HCT116 (cell line): ENCODE results near the gene IL1RAP. TPM values are rescaled to one million over a fixed set of nuclear protein-coding genes. Genes with fewer than 3 reads are reported as not detected.

Experiments
- ATAC-seq: fragments of 200-7000 bp; cut with Tn5 transposase; 2 replicates; pipeline ENCODE4 v1.9.1; 2020; ENCODE audit warnings: mild to moderate bottlenecking, moderate library complexity
- BruUV-seq: library from RNA; stranded (reverse); fragments of 400-500 nt; replicated peaks from 2 replicates; lab custom pipeline; 2021; lab: Mats Ljungman, UMichigan
- CTCF ChIA-PET: fragments of 300-600 bp; sonication (Branson Sonifier 250); formaldehyde crosslinking; loops from one replicate; lab custom pipeline; 2021; ENCODE audit warnings: antibody characterized with exemption; lab: Charles Lee
- POLR2A ChIA-PET: fragments of 300-600, 350-600 bp; sonication (Branson Sonifier 250); formaldehyde crosslinking; loops from one replicate; lab custom pipeline; 2021; ENCODE audit warnings: antibody characterized with exemption; lab: Charles Lee
- RAD21 ChIA-PET, 2 experiments: fragments of 300-600 bp; sonication (Branson Sonifier 250); formaldehyde crosslinking; loops; one replicate each; lab custom pipeline; 2023; ENCODE audit warnings: low total read pairs in 2 of 2; ENCODE audit not compliant: uncharacterized antibody in 2 of 2, unreplicated experiment in 2 of 2, low non-redundant PET in 1 of 2; lab: Charles Lee
- DNase-seq: peaks from one replicate; pipeline ENCODE4 v3.0.0-alpha.2; 2010; ENCODE audit warnings: low read depth, low spot score
- H2AFZ ChIP-seq: fragments of 200-600 bp; shearing (Covaris generic), sonication (generic); 2 replicates; pipeline ENCODE4 v1.6.1; 2017; ENCODE audit warnings: low read depth, mixed run types, mixed read lengths, antibody characterized with exemption, low read length; ENCODE audit not compliant: poor library complexity, severe bottlenecking
- H3K27ac ChIP-seq: 2 replicates; pipeline ENCODE4 v1.5.1; 2012; ENCODE audit warnings: low read depth, low read length
- H3K27me3 ChIP-seq: fragments of 200-600 bp; sonication (generic); 2 replicates; pipeline ENCODE4 v1.6.1; 2016; ENCODE audit warnings: mixed run types, low read length, mixed read lengths; ENCODE audit not compliant: insufficient read depth
- H3K36me3 ChIP-seq, 2 experiments: fragments of 200-500 bp in 1 of 2; fragments of 200-600 bp in 1 of 2; sonication (Bioruptor generic) in 1 of 2; sonication (generic) in 1 of 2; 2 replicates each; pipeline versions ENCODE4 v1.5.1 to v1.6.1; 2014 to 2016; ENCODE audit warnings: low read length in 2 of 2, inconsistent platforms in 1 of 2, mixed read lengths in 1 of 2, mixed run types in 1 of 2; ENCODE audit not compliant: insufficient read depth in 2 of 2, control insufficient read depth in 1 of 2
- H3K4me1 ChIP-seq, 2 experiments: fragments of 200-600 bp in 1 of 2; sonication (generic) in 1 of 2; 2 replicates each; pipeline versions ENCODE4 v1.5.1 to v1.6.1; 2012 to 2017; ENCODE audit warnings: low read length in 2 of 2, inconsistent platforms in 1 of 2, mild to moderate bottlenecking in 1 of 2, mixed read lengths in 1 of 2, mixed run types in 1 of 2, moderate library complexity in 1 of 2; ENCODE audit not compliant: insufficient read depth in 2 of 2, control insufficient read depth in 1 of 2
- H3K4me2 ChIP-seq: fragments of 200-600 bp; sonication (generic); 2 replicates; pipeline ENCODE4 v1.6.1; 2017; ENCODE audit warnings: mixed run types, low read length, mixed read lengths
- H3K4me3 ChIP-seq, 2 experiments: fragments of 200-600 bp in 1 of 2; sonication (generic) in 1 of 2; replicated peaks in 1 of 2; 2 replicates each; pipeline ENCODE4 v1.5.1; 2011 to 2016; ENCODE audit warnings: low read length in 2 of 2, control low read depth in 1 of 2, low read depth in 1 of 2, mild to moderate bottlenecking in 1 of 2, mixed read lengths in 1 of 2, mixed run types in 1 of 2
- H3K79me2 ChIP-seq: fragments of 200-600 bp; sonication (generic); 2 replicates; pipeline ENCODE4 v1.6.1; 2017; ENCODE audit warnings: mild to moderate bottlenecking, mixed run types, low read length, moderate library complexity, mixed read lengths; ENCODE audit not compliant: insufficient read depth
- H3K9ac ChIP-seq: fragments of 200-600 bp; sonication (generic); 2 replicates; pipeline ENCODE4 v1.6.1; 2016; ENCODE audit warnings: low read length, mixed read lengths
- H3K9me2 ChIP-seq: fragments of 200-600 bp; sonication (generic), shearing (Covaris generic); 2 replicates; pipeline ENCODE4 v1.6.1; 2017; ENCODE audit warnings: mixed run types, mild to moderate bottlenecking, moderate library complexity; ENCODE audit not compliant: insufficient read depth
- H3K9me3 ChIP-seq, 2 experiments: fragments of 200-500 bp in 1 of 2; fragments of 200-600 bp in 1 of 2; sonication (Bioruptor generic) in 1 of 2; sonication (generic) in 1 of 2; 2 replicates each; pipeline ENCODE4 v1.6.1; 2014 to 2017; ENCODE audit warnings: low read length in 2 of 2, mixed read lengths in 2 of 2, inconsistent platforms in 1 of 2, low read depth in 1 of 2, mild to moderate bottlenecking in 1 of 2, mixed run types in 1 of 2, moderate library complexity in 1 of 2; ENCODE audit not compliant: control insufficient read depth in 1 of 2, insufficient read depth in 1 of 2
- H4K20me1 ChIP-seq: fragments of 200-600 bp; sonication (generic), shearing (Covaris generic); 2 replicates; pipeline ENCODE4 v1.6.1; 2017; ENCODE audit warnings: mixed run types, mild to moderate bottlenecking, moderate library complexity; ENCODE audit not compliant: insufficient read depth
- CBX3 ChIP-seq: IDR thresholded peaks from 2 replicates; pipeline ENCODE4 v1.6.1; 2012; ENCODE audit warnings: low read depth
- CEBPB ChIP-seq: IDR thresholded peaks from 2 replicates; pipeline ENCODE4 v1.6.1; 2012; ENCODE audit warnings: low read depth
- EGR1 ChIP-seq: IDR thresholded peaks from 2 replicates; pipeline ENCODE4 v1.6.1; 2012; ENCODE audit warnings: low read depth
- ELF1 ChIP-seq: IDR thresholded peaks from 2 replicates; pipeline ENCODE4 v1.6.1; 2012; ENCODE audit warnings: low read depth, borderline replicate concordance
- EZH2 ChIP-seq: fragments of 200-600 bp; sonication (generic); IDR thresholded peaks from 2 replicates; pipeline ENCODE4 v1.6.1; 2017; ENCODE audit warnings: antibody characterized with exemption, mixed run types
- FOSL1 ChIP-seq: IDR thresholded peaks from 2 replicates; pipeline ENCODE4 v1.6.1; 2012; ENCODE audit warnings: low read depth
- POLR2A ChIP-seq: IDR thresholded peaks from 2 replicates; pipeline ENCODE4 v1.7.0; 2011; ENCODE audit warnings: borderline replicate concordance; ENCODE audit not compliant: insufficient read depth, insufficient read length; ENCODE audit errors: extremely low read depth
- POLR2AphosphoS5 ChIP-seq: IDR thresholded peaks from 2 replicates; pipeline ENCODE4 v1.6.1; 2011; ENCODE audit warnings: mild to moderate bottlenecking, low read depth, low read length, moderate library complexity
- SIN3A ChIP-seq: IDR thresholded peaks from 2 replicates; pipeline ENCODE4 v1.6.1; 2012; ENCODE audit warnings: low read depth
- SP1 ChIP-seq: IDR thresholded peaks from 2 replicates; pipeline ENCODE4 v1.6.1; 2012; ENCODE audit warnings: low read depth
- TCF7L2 ChIP-seq: IDR thresholded peaks from 2 replicates; pipeline ENCODE4 v1.7.0; 2011; ENCODE audit warnings: borderline replicate concordance, inconsistent platforms; ENCODE audit not compliant: insufficient read depth, insufficient read length; ENCODE audit errors: extremely low read depth
- YY1 ChIP-seq: IDR thresholded peaks from 2 replicates; pipeline ENCODE4 v1.6.1; 2011; ENCODE audit warnings: low read length, low read depth, moderate library complexity, mild to moderate bottlenecking; ENCODE audit not compliant: insufficient replicate concordance; ENCODE audit errors: extremely low read depth
- ZFX ChIP-seq: fragments of 450-650 bp; IDR thresholded peaks from 2 replicates; pipeline ENCODE4 v1.6.1; 2017
- ZNF274 ChIP-seq: fragments of 200-500 bp; sonication (Bioruptor generic); IDR thresholded peaks from 2 replicates; pipeline ENCODE4 v1.6.1; 2014; ENCODE audit warnings: mild to moderate bottlenecking, low read depth, low read length, inconsistent platforms
- intact Hi-C: fragments of 100-400 bp; cut with micrococcal nuclease; formaldehyde crosslinking; loops from 2 replicates; pipeline ENCODE4 v1.10.0; 2022
- total RNA-seq: library from RNA; stranded (reverse); gene quantifications from one replicate; pipeline ENCODE4 v1.2.1, GENCODE V29; 2021; ENCODE audit not compliant: unreplicated experiment
- TF ChIP-seq, protein P1 (sequence below), 3 experiments: fragments of 200-600 bp in 1 of 3; sonication (generic) in 1 of 3; IDR thresholded peaks in 2 of 3; conservative IDR thresholded peaks in 1 of 3; 2 replicates each; pipeline ENCODE4 v1.5.1; 2012 to 2017; ENCODE audit warnings: low read depth in 2 of 3, low read length in 2 of 3, antibody characterized with exemption in 1 of 3, borderline replicate concordance in 1 of 3, control low read depth in 1 of 3, mild to moderate bottlenecking in 1 of 3, mixed read lengths in 1 of 3, mixed run types in 1 of 3, moderate library complexity in 1 of 3; ENCODE audit not compliant: insufficient read depth in 1 of 3
- TF ChIP-seq, protein P2 (sequence below): IDR thresholded peaks from 2 replicates; pipeline ENCODE4 v1.6.1; 2012
- TF ChIP-seq, protein P3 (sequence below): IDR thresholded peaks from 2 replicates; pipeline ENCODE4 v1.6.1; 2012; ENCODE audit warnings: low read depth
- TF ChIP-seq, protein P4 (sequence below): IDR thresholded peaks from 2 replicates; pipeline ENCODE4 v1.6.1; 2011; ENCODE audit warnings: mild to moderate bottlenecking, low read length, moderate library complexity; ENCODE audit not compliant: insufficient replicate concordance; ENCODE audit errors: extremely low read depth

The IL1RAP gene
- total RNA-seq, 1 experiment from 2014 or later, result 5.8 TPM

DNA sequence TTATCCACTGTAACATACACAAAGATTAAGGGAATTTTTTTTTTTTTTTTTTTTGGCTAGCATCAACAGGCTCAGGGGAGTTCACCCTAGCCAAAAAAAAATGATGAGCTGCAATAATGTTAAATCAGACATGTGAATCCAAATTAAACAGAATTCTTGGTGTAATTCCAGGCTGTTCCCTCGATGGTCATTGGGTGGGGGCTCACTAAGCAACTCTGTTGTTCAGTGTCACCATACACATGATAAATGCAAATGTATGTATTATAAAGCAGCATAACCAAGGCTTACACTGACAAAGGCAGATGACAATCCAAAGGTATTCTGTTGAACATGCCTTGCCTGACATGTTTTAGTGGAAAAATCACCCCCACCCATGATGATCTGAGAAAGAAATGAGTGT lies 29.0 kb downstream of the IL1RAP start:
- ChIA-PET RAD21 (no interaction called here), POLR2A (no interaction called here), CTCF (no interaction called here)
- ATAC-seq, result no peak
- no TSS peak for BruUV-seq
- H3K4me2 ChIP-seq, result no peak overlapping the region
- H3K9me2 ChIP-seq, result no peaks in the 10 kb centered on the region
- H3K27me3 ChIP-seq, result no peaks in the 10 kb centered on the region
- TF ChIP-seq CEBPB, result no peak
- TF ChIP-seq CBX3, result no peak
- TF ChIP-seq SIN3A, result no peak
- no peak for TF ChIP-seq ELF1
- no peak for TF ChIP-seq ZFX
- TF ChIP-seq, protein P1, sequence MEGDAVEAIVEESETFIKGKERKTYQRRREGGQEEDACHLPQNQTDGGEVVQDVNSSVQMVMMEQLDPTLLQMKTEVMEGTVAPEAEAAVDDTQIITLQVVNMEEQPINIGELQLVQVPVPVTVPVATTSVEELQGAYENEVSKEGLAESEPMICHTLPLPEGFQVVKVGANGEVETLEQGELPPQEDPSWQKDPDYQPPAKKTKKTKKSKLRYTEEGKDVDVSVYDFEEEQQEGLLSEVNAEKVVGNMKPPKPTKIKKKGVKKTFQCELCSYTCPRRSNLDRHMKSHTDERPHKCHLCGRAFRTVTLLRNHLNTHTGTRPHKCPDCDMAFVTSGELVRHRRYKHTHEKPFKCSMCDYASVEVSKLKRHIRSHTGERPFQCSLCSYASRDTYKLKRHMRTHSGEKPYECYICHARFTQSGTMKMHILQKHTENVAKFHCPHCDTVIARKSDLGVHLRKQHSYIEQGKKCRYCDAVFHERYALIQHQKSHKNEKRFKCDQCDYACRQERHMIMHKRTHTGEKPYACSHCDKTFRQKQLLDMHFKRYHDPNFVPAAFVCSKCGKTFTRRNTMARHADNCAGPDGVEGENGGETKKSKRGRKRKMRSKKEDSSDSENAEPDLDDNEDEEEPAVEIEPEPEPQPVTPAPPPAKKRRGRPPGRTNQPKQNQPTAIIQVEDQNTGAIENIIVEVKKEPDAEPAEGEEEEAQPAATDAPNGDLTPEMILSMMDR (IDR thresholded peaks at IDR 0.05 in 2 of 3, conservative IDR thresholded peaks at IDR 0.05 in 1 of 3; ENCODE audit: borderline replicate concordance in 1 of 3, insufficient read depth in 1 of 3, low read depth in 2 of 3, low read length in 2 of 3), result no peak
- no peak for TF ChIP-seq POLR2A
- TF ChIP-seq, protein P2, sequence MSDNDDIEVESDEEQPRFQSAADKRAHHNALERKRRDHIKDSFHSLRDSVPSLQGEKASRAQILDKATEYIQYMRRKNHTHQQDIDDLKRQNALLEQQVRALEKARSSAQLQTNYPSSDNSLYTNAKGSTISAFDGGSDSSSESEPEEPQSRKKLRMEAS, result no peak
- no peak for TF ChIP-seq SP1
- TF ChIP-seq, protein P3, sequence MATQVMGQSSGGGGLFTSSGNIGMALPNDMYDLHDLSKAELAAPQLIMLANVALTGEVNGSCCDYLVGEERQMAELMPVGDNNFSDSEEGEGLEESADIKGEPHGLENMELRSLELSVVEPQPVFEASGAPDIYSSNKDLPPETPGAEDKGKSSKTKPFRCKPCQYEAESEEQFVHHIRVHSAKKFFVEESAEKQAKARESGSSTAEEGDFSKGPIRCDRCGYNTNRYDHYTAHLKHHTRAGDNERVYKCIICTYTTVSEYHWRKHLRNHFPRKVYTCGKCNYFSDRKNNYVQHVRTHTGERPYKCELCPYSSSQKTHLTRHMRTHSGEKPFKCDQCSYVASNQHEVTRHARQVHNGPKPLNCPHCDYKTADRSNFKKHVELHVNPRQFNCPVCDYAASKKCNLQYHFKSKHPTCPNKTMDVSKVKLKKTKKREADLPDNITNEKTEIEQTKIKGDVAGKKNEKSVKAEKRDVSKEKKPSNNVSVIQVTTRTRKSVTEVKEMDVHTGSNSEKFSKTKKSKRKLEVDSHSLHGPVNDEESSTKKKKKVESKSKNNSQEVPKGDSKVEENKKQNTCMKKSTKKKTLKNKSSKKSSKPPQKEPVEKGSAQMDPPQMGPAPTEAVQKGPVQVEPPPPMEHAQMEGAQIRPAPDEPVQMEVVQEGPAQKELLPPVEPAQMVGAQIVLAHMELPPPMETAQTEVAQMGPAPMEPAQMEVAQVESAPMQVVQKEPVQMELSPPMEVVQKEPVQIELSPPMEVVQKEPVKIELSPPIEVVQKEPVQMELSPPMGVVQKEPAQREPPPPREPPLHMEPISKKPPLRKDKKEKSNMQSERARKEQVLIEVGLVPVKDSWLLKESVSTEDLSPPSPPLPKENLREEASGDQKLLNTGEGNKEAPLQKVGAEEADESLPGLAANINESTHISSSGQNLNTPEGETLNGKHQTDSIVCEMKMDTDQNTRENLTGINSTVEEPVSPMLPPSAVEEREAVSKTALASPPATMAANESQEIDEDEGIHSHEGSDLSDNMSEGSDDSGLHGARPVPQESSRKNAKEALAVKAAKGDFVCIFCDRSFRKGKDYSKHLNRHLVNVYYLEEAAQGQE, result no peak
- no peak for TF ChIP-seq ZNF274
- no peak for TF ChIP-seq EGR1
- TF ChIP-seq FOSL1, result no peak
- no peak for TF ChIP-seq YY1
- TF ChIP-seq TCF7L2, result no peak
- no peak for TF ChIP-seq POLR2AphosphoS5
- TF ChIP-seq EZH2, result no peak
- TF ChIP-seq, protein P4, sequence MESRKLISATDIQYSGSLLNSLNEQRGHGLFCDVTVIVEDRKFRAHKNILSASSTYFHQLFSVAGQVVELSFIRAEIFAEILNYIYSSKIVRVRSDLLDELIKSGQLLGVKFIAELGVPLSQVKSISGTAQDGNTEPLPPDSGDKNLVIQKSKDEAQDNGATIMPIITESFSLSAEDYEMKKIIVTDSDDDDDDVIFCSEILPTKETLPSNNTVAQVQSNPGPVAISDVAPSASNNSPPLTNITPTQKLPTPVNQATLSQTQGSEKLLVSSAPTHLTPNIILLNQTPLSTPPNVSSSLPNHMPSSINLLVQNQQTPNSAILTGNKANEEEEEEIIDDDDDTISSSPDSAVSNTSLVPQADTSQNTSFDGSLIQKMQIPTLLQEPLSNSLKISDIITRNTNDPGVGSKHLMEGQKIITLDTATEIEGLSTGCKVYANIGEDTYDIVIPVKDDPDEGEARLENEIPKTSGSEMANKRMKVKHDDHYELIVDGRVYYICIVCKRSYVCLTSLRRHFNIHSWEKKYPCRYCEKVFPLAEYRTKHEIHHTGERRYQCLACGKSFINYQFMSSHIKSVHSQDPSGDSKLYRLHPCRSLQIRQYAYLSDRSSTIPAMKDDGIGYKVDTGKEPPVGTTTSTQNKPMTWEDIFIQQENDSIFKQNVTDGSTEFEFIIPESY, result no peak
- H3K27ac ChIP-seq, result no peak overlapping the region
- no peaks in the 10 kb centered on the region for H3K79me2 ChIP-seq
- no peaks in the 10 kb centered on the region for H3K4me1 ChIP-seq
- intact Hi-C loops, result no loop called here
- no peak overlapping the region for H3K4me3 ChIP-seq
- no peaks in the 10 kb centered on the region for H3K36me3 ChIP-seq
- no peaks in the 10 kb centered on the region for H4K20me1 ChIP-seq
- no peaks in the 10 kb centered on the region for H3K9me3 ChIP-seq
- H3K9ac ChIP-seq, result no peak overlapping the region
- DNase-seq, result no peak
- H2AFZ ChIP-seq, result no peak overlapping the region
